ENCODE measurements around the gene TOX2. TPM values are rescaled to one million over a fixed set of nuclear protein-coding genes. Genes with fewer than 3 reads are reported as not detected.
A peak's percentile ranks its signal among the peaks of the same experiment; 100 is the strongest.

Gene TOX2
- total and polyA plus RNA-seq, 5 donors from 2014 or later, result 2.0 to 9.2 (median 3.4) TPM

DNA sequence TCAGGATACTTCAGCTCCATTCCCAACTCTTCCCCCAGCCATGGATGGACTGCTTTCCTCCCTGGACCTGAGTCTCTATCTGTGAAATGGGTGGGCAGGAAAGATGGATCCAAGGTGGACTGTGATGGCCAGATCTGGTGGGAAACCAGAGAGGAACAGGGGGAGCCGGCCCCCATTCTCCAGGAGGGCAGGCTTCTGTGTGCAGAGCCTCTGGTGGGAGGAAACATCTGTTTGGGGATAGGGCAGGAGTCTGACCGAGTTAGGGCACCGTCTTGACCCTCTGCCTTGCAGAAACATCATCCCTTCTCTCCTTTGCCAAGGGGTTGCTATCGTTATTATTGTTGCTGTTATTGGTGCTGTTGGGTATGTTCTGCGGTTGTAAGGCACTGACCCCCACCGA lies 91.5 kb downstream of the TOX2 start:
- no peak for ATAC-seq (ENCODE audit: low read depth in 2 of 2)
- H3K9me3 Mint-ChIP-seq, result no peaks in the 10 kb centered on the region
- Histone ChIP-seq H3K27me3 (ENCODE audit: control insufficient read depth, insufficient read depth, low read length) (no peaks in the 10 kb centered on the region), H3K4me3 (ENCODE audit: low read depth, low read length) (no peak overlapping the region), H3K27ac (ENCODE audit: insufficient read depth, low read length, poor library complexity, severe bottlenecking) (no peak overlapping the region), H3K36me3 (ENCODE audit: control insufficient read depth, insufficient read depth, low read length) (no peaks in the 10 kb centered on the region), H3K9me3 (ENCODE audit: control insufficient read depth in 2 of 2, low read length in 2 of 2) (no peaks in the 10 kb centered on the region), H3K4me1 (ENCODE audit: control insufficient read depth, insufficient read depth, low read length, poor library complexity, severe bottlenecking) (peaks cover 5% of the 10 kb centered on the region)
- no peak for DNase-seq
- no peaks in the 10 kb centered on the region for H3K36me3 Mint-ChIP-seq
- H3K4me1 Mint-ChIP-seq, result peaks cover 2 to 16% (median 10%) of the 10 kb centered on the region in 4 donors
- peaks cover 4% of the 10 kb centered on the region for H3K27me3 Mint-ChIP-seq
- no peak overlapping the region for H3K4me3 Mint-ChIP-seq
- H3K27ac Mint-ChIP-seq, result no peak overlapping the region

DNA sequence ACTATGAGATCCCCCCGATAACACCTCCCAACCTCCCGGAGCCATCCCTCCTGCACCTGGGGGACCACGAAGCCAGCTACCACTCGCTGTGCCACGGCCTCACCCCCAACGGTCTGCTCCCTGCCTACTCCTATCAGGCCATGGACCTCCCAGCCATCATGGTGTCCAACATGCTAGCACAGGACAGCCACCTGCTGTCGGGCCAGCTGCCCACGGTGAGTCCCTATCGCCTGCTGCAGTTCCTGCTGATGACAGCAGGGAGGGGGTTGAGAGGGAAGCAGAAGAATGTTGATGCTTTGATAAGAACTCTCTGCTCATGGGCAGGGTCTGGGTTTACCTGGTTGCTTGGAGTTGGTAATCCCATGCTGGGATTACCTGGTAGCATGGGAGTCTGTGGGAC lies 91.9 kb downstream of the TOX2 start:
- Histone ChIP-seq H3K36me3 (ENCODE audit: control insufficient read depth, insufficient read depth, low read length) (no peaks in the 10 kb centered on the region), H3K27ac (ENCODE audit: insufficient read depth, low read length, poor library complexity, severe bottlenecking) (no peak overlapping the region), H3K9me3 (ENCODE audit: control insufficient read depth in 2 of 2, low read length in 2 of 2) (no peaks in the 10 kb centered on the region), H3K4me1 (ENCODE audit: control insufficient read depth, insufficient read depth, low read length, poor library complexity, severe bottlenecking) (peaks cover 10% of the 10 kb centered on the region), H3K4me3 (ENCODE audit: low read depth, low read length) (no peak overlapping the region), H3K27me3 (ENCODE audit: control insufficient read depth, insufficient read depth, low read length) (no peaks in the 10 kb centered on the region)
- Mint-ChIP-seq H3K4me3 (no peak overlapping the region), H3K27ac (no peak overlapping the region), H3K4me1 (peaks cover 6 to 20% (median 13%) of the 10 kb centered on the region in 4 donors), H3K27me3 (peaks cover 4% of the 10 kb centered on the region), H3K36me3 (no peaks in the 10 kb centered on the region), H3K9me3 (no peaks in the 10 kb centered on the region)
- ATAC-seq (ENCODE audit: low read depth in 2 of 2) (no peak), DNase-seq (no peak)

DNA sequence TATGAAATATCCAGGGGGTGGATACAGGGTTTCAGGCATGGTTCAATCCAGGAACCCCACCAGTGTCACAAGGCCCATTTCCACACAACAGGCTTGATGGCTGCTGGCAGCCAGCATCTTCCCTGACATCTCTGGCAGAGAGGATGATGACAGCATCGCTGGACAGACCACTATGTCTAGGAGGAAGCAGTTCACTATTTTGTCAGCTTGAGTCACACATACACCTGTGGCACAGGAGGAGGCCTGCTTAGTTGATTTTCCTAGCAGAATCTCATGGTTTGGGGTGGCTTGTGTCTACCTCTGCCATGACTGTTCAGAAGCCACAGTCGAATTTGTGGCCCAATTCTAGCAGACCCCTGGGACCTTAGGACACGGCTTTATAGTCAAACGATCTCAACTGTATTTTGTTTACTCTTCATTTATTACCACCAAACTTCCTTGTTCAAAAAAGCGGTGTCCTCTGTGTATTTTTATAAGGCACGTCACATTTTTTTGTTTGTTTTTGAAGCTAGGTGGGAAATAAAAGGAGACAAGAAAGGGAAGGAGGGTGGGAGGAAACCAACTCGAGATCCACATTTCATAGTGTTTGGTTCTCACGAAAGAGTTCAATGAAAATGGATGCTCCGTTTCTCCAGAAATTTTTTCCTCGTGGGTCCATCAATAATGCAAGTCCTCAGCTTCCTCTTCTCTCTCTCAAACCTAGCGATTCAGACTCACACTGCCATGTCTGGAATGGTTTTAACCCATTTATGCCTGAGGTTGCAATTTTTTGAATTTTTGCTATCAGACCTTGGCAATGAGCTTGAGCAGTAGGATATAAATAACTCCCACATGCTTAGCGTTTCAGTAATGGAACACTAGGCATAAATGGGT lies 94.4 kb downstream of the TOX2 start:
- Histone ChIP-seq H3K27ac (ENCODE audit: insufficient read depth, low read length, poor library complexity, severe bottlenecking) (no peak overlapping the region), H3K27me3 (ENCODE audit: control insufficient read depth, insufficient read depth, low read length) (no peaks in the 10 kb centered on the region), H3K36me3 (ENCODE audit: control insufficient read depth, insufficient read depth, low read length) (no peaks in the 10 kb centered on the region), H3K4me1 (ENCODE audit: control insufficient read depth, insufficient read depth, low read length, poor library complexity, severe bottlenecking) (peaks cover 13% of the 10 kb centered on the region), H3K4me3 (ENCODE audit: low read depth, low read length) (no peak overlapping the region), H3K9me3 (ENCODE audit: control insufficient read depth in 2 of 2, low read length in 2 of 2) (no peaks in the 10 kb centered on the region)
- Mint-ChIP-seq H3K27me3 (peaks cover 4% of the 10 kb centered on the region), H3K27ac (no peak overlapping the region), H3K9me3 (no peaks in the 10 kb centered on the region), H3K4me3 (no peak overlapping the region), H3K4me1 (peaks cover 6 to 24% (median 21%) of the 10 kb centered on the region in 4 donors), H3K36me3 (no peaks in the 10 kb centered on the region)
- no peak for ATAC-seq (ENCODE audit: low read depth in 2 of 2)
- no peak for DNase-seq

DNA sequence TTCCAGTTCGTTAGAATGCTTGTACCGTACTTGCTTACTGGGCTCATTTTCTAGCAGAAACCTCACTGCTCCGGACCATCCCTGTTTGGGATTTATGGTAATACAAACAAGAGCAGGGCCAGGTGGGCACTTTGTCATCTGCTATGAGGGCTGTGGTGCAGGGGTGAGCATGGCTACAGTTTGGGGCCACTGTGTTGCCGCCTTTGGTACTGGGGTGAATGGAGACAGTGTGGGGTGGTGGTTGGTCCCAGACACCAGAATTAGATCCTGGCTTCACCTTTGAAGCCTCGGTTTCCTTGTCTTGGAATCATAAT lies 95.0 kb downstream of the TOX2 start:
- ATAC-seq (ENCODE audit: low read depth in 2 of 2), result no peak
- DNase-seq, result no peak
- H3K27ac Mint-ChIP-seq, result no peak overlapping the region
- no peak overlapping the region for H3K27ac ChIP-seq (ENCODE audit: insufficient read depth, low read length, poor library complexity, severe bottlenecking)
- peaks cover 6 to 24% (median 20%) of the 10 kb centered on the region in 4 donors for H3K4me1 Mint-ChIP-seq
- H3K4me1 ChIP-seq (ENCODE audit: control insufficient read depth, insufficient read depth, low read length, poor library complexity, severe bottlenecking), result peaks cover 13% of the 10 kb centered on the region
- H3K4me3 ChIP-seq (ENCODE audit: low read depth, low read length), result no peak overlapping the region
- H3K36me3 ChIP-seq (ENCODE audit: control insufficient read depth, insufficient read depth, low read length), result no peaks in the 10 kb centered on the region
- no peaks in the 10 kb centered on the region for H3K36me3 Mint-ChIP-seq
- no peak overlapping the region for H3K4me3 Mint-ChIP-seq
- no peaks in the 10 kb centered on the region for H3K27me3 ChIP-seq (ENCODE audit: control insufficient read depth, insufficient read depth, low read length)
- peaks cover 4% of the 10 kb centered on the region for H3K27me3 Mint-ChIP-seq
- H3K9me3 Mint-ChIP-seq, result no peaks in the 10 kb centered on the region
- H3K9me3 ChIP-seq (ENCODE audit: control insufficient read depth in 2 of 2, low read length in 2 of 2), result no peaks in the 10 kb centered on the region

DNA sequence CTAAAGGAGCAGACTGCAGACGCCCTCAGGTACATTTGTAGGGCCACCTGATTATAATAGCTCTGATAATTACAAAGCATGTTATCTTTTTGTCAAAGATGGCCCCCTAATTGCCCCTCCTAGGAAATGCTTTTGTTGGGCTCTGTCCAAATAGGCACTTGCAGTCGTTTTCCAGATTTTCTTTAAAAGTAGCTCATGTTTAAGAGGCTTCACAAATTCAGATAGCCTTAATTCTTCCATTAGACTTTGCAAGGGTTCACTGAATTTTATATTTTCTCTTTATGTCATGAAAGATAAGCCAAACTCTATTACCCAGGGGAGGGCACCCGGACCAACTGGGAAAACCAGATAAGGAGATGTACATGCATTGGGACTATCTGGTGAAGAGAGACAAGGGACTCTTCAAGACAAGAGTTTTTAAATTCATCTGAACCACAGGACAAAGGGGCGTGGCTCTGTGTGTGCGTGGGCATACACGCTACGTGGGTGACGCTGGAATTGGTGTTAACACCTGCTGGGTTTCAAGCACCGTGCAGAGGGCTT lies 95.6 kb downstream of the TOX2 start:
- Histone ChIP-seq H3K9me3 (ENCODE audit: control insufficient read depth in 2 of 2, low read length in 2 of 2) (no peaks in the 10 kb centered on the region), H3K27me3 (ENCODE audit: control insufficient read depth, insufficient read depth, low read length) (no peaks in the 10 kb centered on the region), H3K4me3 (ENCODE audit: low read depth, low read length) (no peak overlapping the region), H3K4me1 (ENCODE audit: control insufficient read depth, insufficient read depth, low read length, poor library complexity, severe bottlenecking) (peaks cover 13% of the 10 kb centered on the region), H3K36me3 (ENCODE audit: control insufficient read depth, insufficient read depth, low read length) (no peaks in the 10 kb centered on the region), H3K27ac (ENCODE audit: insufficient read depth, low read length, poor library complexity, severe bottlenecking) (no peak overlapping the region)
- Mint-ChIP-seq H3K9me3 (no peaks in the 10 kb centered on the region), H3K4me1 (peaks cover 6 to 24% (median 20%) of the 10 kb centered on the region in 4 donors), H3K36me3 (no peaks in the 10 kb centered on the region), H3K27me3 (peaks cover 4% of the 10 kb centered on the region), H3K4me3 (no peak overlapping the region), H3K27ac (peak overlapping the region in 1 of 3 donors; percentile 72)
- no peak for ATAC-seq (ENCODE audit: low read depth in 2 of 2)
- DNase-seq, result no peak

DNA sequence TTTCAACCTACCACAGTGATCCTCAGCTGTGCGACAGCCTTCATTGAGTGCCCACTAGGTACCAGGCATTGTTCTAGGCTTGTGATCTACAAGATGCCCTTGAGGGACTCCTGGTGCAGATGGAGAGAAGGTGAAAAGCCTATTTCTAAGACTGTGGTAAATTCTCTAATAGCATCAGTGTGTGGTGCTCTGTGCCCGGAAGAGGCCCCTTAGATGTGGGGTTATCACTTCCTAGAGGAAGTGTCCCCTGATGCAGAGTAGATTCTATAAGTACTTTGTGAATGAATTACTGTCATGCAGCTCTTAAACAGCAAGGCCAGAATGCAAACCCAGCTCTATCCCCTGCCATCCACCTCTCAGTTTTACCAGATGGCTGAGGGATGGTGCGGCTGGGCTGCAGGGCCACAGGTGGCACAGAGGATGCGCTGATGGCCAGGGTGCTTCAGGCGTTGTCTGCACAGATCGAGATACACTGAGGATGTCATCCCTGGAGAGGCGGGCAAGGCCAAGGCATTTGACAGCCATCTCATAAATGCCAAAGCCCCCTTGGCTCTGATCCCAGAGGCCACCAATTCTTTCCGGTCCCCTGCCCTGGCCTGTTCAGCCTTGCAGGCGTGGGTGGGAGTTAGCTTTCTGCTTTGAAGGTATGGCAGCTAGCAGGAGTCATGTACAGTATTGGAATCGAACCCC lies 96.7 kb downstream of the TOX2 start:
- no peaks in the 10 kb centered on the region for H3K27me3 ChIP-seq (ENCODE audit: control insufficient read depth, insufficient read depth, low read length)
- peaks cover 13% of the 10 kb centered on the region for H3K4me1 ChIP-seq (ENCODE audit: control insufficient read depth, insufficient read depth, low read length, poor library complexity, severe bottlenecking)
- no peaks in the 10 kb centered on the region for H3K9me3 ChIP-seq (ENCODE audit: control insufficient read depth in 2 of 2, low read length in 2 of 2)
- Mint-ChIP-seq H3K36me3 (no peaks in the 10 kb centered on the region), H3K27ac (peak overlapping the region in 1 of 3 donors; percentile 75), H3K9me3 (no peaks in the 10 kb centered on the region), H3K4me1 (peaks cover 6 to 24% (median 20%) of the 10 kb centered on the region in 4 donors), H3K27me3 (peaks cover 4% of the 10 kb centered on the region), H3K4me3 (peak overlapping the region in 1 of 4 donors; percentile 2)
- H3K27ac ChIP-seq (ENCODE audit: insufficient read depth, low read length, poor library complexity, severe bottlenecking), result no peak overlapping the region
- DNase-seq, result peak in 2 of 3 donors; percentile 42 to 63
- H3K36me3 ChIP-seq (ENCODE audit: control insufficient read depth, insufficient read depth, low read length), result no peaks in the 10 kb centered on the region
- peak; percentile 77 to 92 for ATAC-seq (ENCODE audit: low read depth in 2 of 2)
- no peak overlapping the region for H3K4me3 ChIP-seq (ENCODE audit: low read depth, low read length)

DNA sequence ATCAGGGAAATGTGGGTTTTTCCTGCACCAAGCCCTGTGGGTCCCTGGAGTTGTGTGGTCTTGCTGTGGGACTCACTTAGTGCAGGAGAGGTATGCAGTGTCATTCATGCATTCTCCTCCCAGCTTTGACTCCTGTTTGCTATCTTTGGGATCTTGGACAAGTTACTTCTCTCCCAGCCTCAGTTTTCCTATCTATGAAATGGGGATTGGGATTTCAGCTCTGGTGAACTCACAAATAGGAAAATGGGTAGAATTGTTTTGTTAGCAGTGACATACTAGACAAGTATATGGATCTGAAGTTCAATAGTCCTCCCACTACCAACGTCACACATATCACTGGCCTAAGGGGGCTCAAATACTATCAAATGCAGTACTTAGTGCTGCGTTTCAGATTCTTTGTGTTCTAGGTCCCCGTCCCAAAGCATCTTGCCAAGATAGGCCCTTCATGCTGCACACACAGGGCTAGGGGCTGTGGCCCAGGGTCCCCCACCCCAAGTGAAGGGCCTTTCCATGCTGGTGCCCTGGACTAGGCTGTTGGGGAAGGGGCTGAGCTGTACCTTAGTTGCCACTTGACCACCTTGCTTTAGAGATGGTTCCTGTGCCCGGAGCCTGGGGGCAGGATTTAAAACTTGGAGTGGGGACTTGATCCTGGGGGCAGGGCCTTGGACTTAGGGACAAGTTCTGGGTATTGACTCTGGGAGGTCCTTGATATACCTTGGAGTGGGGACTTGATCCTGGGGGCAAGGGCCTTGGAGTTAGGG lies 98.0 kb downstream of the TOX2 start:
- Mint-ChIP-seq H3K4me3 (no peak overlapping the region), H3K27ac (no peak overlapping the region), H3K27me3 (peaks cover 4% of the 10 kb centered on the region), H3K9me3 (no peaks in the 10 kb centered on the region), H3K4me1 (peaks cover 6 to 25% (median 20%) of the 10 kb centered on the region in 4 donors), H3K36me3 (no peaks in the 10 kb centered on the region)
- H3K9me3 ChIP-seq (ENCODE audit: control insufficient read depth in 2 of 2, low read length in 2 of 2), result no peaks in the 10 kb centered on the region
- H3K27ac ChIP-seq (ENCODE audit: insufficient read depth, low read length, poor library complexity, severe bottlenecking), result no peak overlapping the region
- no peak for DNase-seq
- ATAC-seq (ENCODE audit: low read depth in 2 of 2), result no peak
- H3K36me3 ChIP-seq (ENCODE audit: control insufficient read depth, insufficient read depth, low read length), result no peaks in the 10 kb centered on the region
- no peak overlapping the region for H3K4me3 ChIP-seq (ENCODE audit: low read depth, low read length)
- peaks cover 13% of the 10 kb centered on the region for H3K4me1 ChIP-seq (ENCODE audit: control insufficient read depth, insufficient read depth, low read length, poor library complexity, severe bottlenecking)
- no peaks in the 10 kb centered on the region for H3K27me3 ChIP-seq (ENCODE audit: control insufficient read depth, insufficient read depth, low read length)
